Renal cortical epithelial cell (primary cell): ENCODE results near the gene ZDHHC7. TPM values are rescaled to one million over a fixed set of nuclear protein-coding genes. Genes with fewer than 3 reads are reported as not detected.

Experiments used
- DNase-seq: peaks from one replicate; pipeline ENCODE4 v3.0.0-alpha.2; 2011; ENCODE audit warnings: low read depth
- total RNA-seq: library from RNA; depleted of rRNA; stranded (reverse); fragments of >200 nt; gene quantifications from 2 replicates; pipeline ENCODE4 v1.2.3, GENCODE V29; 2014

ZDHHC7 gene
- total RNA-seq, 1 donor from 2014 or later: 133 TPM

- no peak for DNase-seq
Observed at GRCh38 chr16:84964386-84965128, 46.8 kb downstream of the ZDHHC7 start.

GRCh38 chr16:84963066-84963465, 48.3 kb downstream of the ZDHHC7 start:
- DNase-seq: no peak

- no peak for DNase-seq
Observed at GRCh38 chr16:84960942-84961341, 50.4 kb downstream of the ZDHHC7 start.

GRCh38 chr16:84959784-84960417, 51.4 kb downstream of the ZDHHC7 start:
- DNase-seq: no peak

- DNase-seq: no peak
Observed at GRCh38 chr16:84959045-84959576, 52.2 kb downstream of the ZDHHC7 start.

GRCh38 chr16:84957792-84958191, 53.5 kb downstream of the ZDHHC7 start:
- DNase-seq: no peak

GRCh38 chr16:84957192-84957591, 54.1 kb downstream of the ZDHHC7 start:
- no peak for DNase-seq

GRCh38 chr16:84955427-84955826, 55.9 kb downstream of the ZDHHC7 start:
- no peak for DNase-seq

- no peak for DNase-seq
Observed at GRCh38 chr16:84953190-84953746, 58.1 kb downstream of the ZDHHC7 start.

GRCh38 chr16:84952335-84953189, 58.8 kb downstream of the ZDHHC7 start:
- peak; percentile 66 for DNase-seq

GRCh38 chr16:84950906-84951305, 60.4 kb downstream of the ZDHHC7 start:
- no peak for DNase-seq

- DNase-seq: no peak
Observed at GRCh38 chr16:84949772-84950436, 61.4 kb downstream of the ZDHHC7 start.

GRCh38 chr16:84948851-84949610, 62.3 kb downstream of the ZDHHC7 start:
- DNase-seq: no peak

- no peak for DNase-seq
Observed at GRCh38 chr16:84947996-84948850, 63.1 kb downstream of the ZDHHC7 start.

- no peak for DNase-seq
Observed at GRCh38 chr16:84947022-84947421, 64.3 kb downstream of the ZDHHC7 start.

GRCh38 chr16:84943620-84944019, 67.7 kb downstream of the ZDHHC7 start:
- DNase-seq: no peak

- DNase-seq: no peak
Observed at GRCh38 chr16:84942786-84943185, 68.5 kb downstream of the ZDHHC7 start.

- DNase-seq: no peak
Observed at GRCh38 chr16:84941921-84942320, 69.4 kb downstream of the ZDHHC7 start.

GRCh38 chr16:84940670-84941551, 70.4 kb downstream of the ZDHHC7 start:
- no peak for DNase-seq
